T-helper 22 cell (primary cell): ENCODE measurements around the gene NCOA1.
"Not testable (repeated sequence)": the region's sequence is repeated elsewhere in the genome, so short reads cannot be mapped to it uniquely, and the experiment has no call there.

Experiments
- DNase-seq: peaks from one replicate; pipeline ENCODE4 v3.0.0-alpha.2; 2020; ENCODE audit warnings: low read depth

Gene NCOA1

GRCh38 chr2:24579053-24579803 lies 88.2 kb downstream of the NCOA1 start:
- DNase-seq = no peak

DNA sequence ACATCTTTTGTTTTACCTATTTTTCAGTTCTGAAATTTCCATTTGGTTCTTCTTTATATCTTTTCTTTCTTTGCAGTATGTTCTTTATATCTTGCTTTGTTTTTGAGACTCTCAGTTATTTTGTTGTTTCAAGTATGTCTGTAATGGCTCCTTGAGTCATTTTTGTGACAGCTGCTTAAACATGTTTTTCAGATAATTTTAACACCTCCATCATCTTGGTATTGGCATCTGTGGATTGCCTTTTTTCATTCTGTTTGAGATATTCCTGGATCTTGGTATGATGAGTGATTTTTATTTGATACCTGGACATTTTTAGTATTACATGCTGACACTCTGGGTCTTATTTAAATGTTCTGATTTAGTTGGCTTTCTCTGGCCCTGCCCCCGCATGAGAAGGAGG lies 89.5 kb downstream of the NCOA1 start:
- DNase-seq = no peak

DNA sequence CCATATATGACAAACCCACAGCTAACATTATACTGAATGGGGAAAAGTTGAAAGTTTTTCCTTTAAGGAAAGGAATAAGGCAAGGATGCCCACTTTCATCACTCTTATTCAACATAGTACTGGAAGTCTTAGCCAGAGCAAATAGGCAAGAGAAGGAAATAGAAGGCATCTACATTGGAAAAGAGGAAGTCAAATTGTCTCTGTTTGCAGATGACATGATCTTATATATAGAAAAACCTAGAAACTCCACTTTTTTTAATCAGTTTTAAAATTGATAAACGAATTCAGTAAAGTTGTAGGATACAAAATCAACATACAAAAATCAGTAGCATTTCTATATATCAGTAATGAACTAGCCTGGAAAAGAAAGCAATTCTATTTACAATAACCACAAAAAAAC lies 90.9 kb downstream of the NCOA1 start:
- not testable (repeated sequence) for DNase-seq

- no peak for DNase-seq
These were observed 95.9 kb downstream of the NCOA1 start for GRCh38 chr2:24586955-24587354.

GRCh38 chr2:24588294-24588693 lies 97.2 kb downstream of the NCOA1 start:
- no peak for DNase-seq

GRCh38 chr2:24592441-24593100 lies 101.5 kb downstream of the NCOA1 start:
- no peak for DNase-seq

DNA sequence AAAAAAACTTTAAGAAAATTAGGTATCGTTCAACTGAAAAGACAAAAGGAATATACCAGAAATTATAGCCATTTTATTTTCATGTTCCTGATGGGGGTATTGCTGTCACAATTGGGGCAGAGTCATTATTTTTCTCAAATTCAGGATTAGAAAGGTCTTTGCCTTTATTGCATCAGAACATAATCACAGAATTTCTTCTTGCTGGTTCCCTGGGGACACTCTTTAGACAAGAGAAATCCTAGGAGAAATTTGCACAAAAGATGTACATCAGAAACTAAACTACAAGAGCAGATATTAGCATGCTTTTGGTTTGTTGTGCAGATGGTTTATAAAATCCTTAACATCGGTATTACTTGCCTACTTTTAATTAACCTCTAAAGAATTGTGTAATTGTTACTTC lies 103.2 kb downstream of the NCOA1 start:
- DNase-seq = no peak

DNA sequence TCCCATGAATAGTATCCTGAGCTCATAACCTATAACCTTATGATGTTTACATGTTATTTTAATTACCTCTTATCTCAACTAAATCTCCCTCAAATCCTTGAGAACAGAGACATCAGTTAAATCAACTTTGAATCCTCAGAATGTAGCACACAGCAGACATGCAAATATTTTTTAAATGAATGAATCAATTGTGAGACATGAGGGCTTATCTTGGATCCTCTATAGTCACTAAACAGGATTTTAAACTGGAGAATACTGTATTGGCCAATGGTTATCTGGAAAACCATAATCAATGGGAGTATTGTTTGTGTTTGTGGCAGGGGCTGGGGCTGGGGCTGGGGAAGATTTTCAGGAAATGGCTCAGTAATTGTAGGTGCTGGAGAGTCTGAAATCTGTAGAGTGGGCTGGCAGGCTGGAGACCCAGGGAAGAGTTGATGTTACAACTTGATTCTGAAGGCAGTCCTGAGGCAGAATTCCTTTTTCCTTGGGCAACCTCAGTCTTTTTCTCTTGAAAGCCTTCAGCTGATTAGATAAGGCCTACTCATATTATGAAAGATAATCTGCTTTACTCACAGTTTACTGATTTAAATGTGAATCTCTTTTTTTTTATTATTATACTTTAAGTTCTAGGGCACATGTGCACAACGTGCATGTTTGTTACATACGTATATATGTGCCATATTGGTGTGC lies 106.3 kb downstream of the NCOA1 start:
- DNase-seq = no peak

DNA sequence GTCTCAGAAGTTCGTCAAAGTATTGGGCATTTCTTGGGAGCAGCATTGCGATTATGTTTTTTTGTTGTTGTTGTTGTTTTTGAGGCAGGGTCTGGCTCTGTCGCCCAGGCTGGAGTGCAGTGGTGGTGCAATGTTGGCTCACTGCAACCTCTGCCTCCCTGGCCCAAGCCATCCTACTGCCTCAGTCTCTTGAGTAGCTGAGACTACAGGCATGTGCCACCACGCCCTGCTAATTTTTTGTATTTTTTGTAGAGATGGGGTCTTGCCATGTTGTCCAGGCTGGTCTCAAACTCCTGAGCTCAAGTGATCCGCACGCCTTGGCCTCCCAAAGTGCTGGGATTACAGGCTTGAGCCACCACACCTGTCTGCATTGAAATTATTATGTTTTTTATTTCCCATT lies 109.1 kb downstream of the NCOA1 start:
- DNase-seq = not testable (repeated sequence)

GRCh38 chr2:24611631-24612030 lies 120.6 kb downstream of the NCOA1 start:
- no peak for DNase-seq

DNA sequence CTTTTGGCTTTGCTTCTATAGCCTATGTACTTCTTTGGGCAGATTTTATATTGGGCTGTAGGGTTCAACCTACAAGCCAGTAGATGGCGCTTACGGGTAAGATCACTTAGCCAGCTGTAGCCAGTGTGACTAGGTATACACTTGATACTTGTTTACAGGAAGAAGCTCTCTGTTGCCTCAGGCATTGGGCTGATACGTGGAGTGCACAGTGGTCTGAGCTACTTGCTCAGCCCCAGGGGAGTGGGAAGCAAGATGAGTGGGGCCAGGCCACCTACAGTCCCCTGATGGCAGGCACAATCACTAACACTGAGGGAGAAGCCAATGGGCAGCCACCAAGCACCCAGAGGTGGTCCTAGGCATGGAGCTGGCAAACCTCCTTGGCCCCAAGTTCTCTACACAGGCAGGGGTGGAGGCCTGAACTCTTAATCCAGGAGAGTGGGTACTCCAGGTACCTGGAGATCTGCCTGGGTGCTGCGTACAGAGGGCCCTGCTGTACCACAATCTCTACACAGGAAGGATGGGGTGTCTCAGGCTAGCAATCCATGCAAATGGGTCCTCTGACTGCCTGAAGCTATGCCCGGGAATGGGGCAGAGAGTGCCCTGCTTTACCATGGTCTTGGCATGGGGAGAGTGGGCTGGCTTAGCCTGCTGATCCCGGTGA lies 122.2 kb downstream of the NCOA1 start:
- DNase-seq = peak; percentile 0

GRCh38 chr2:24616616-24617015 lies 125.6 kb downstream of the NCOA1 start:
- DNase-seq = no peak

DNA sequence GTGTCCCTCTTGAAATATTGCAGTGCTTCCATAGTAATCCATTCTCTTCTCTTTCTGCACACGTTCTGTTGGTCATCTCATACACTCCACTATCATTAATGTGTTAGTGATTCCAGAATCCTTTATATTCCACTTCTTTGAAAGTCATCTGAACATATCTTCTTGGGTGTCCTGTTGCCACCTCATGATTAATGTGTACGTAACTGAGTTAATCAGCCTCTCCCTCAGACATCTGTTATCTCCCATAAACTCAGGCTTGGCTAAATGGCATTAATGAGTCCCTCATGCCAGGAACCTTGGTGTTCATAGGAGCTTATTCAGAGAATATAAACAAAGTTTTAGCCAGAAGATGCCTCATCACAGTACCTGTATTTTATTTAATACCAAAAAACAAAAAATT lies 126.4 kb downstream of the NCOA1 start:
- no peak for DNase-seq

DNA sequence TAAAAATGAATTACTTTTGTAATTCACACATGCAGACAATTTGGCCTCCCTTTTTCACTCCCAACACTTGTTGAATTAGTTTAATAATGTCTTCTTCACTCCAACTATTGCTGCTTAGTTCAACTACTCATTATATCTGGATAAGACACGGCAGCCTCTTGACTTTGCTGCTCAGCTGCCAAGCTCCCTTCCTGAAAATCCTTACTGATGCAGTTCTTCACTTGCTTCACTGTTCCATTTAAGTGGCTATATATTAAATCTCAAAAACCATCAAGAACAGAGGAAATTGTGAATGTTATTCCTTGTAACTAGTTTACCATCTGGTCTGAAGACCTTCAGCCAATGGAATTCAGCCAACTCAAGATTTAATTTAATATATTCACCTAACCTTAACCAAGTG lies 127.1 kb downstream of the NCOA1 start:
- no peak for DNase-seq

DNA sequence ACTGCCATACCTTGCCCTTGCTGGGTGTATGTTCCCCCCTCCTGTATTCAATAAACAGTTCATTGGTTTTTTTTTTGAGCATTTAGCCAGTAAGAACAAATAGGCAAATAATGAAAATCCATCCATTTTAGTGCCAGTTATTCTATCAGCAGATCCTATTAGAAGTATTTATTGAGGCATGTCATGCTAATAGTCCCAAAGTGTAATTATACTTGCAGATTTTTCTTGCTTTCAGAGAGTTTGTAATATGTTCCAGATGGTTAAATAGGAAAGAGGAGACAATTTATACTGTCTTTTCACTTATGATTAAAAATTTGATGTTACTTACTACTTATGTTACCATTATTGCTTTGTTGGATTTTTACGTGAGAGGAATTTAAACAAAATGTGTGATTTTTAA lies 127.6 kb downstream of the NCOA1 start:
- no peak for DNase-seq

DNA sequence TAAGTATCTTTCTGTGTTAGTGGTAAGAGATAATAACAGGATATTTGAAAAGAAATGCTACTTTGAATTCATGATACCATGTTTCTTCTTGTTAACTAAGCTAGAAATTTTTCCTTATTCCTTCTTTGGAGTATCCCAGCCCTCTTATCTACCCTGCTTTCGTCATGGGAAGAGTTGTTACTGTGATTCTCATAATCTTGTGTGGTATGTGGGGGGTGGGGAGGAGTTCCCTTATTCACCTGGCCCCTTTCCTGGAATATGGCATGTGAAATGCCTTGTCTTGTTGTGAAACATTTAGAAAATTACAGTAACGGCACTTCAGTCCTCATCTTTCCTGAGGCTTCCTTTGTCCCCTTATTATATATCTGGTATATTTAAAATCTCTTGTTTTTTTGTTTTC lies 129.9 kb downstream of the NCOA1 start:
- DNase-seq = no peak

DNA sequence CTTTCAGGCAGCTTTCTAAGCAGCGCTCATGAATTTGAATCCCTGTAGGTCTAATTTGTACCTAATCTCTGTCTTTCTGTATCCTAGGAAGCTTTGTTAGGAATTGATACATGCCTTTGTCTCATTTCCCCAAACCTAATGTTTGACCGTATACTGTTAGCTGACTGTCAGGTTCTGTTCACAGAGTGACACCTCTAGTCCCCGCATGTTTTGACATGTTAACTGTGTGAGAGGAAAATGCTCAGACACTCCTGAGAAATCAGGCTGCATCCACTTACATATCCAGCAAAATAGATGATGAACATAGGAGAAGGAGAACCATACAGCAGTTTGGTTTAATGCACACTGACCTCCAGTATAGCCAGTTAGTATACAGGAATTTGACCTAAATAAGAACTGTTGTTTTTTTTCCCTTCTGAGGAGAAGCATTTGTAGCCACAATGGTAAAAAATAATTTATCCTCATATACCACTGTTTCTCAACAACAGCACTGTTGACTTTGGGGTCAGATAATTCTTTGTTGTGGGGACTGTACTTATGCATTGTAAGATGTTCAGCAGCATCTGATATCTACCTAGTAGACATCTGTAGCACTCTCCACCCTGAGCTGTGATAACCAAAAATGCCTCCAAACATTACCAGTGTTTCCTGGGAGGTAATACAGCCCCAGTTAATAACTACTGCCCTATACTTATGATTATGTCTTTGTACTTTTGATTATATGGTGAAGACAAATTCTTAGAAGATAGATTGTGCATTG lies 130.9 kb downstream of the NCOA1 start:
- no peak for DNase-seq

GRCh38 chr2:24623535-24623934 lies 132.5 kb downstream of the NCOA1 start:
- no peak for DNase-seq

DNA sequence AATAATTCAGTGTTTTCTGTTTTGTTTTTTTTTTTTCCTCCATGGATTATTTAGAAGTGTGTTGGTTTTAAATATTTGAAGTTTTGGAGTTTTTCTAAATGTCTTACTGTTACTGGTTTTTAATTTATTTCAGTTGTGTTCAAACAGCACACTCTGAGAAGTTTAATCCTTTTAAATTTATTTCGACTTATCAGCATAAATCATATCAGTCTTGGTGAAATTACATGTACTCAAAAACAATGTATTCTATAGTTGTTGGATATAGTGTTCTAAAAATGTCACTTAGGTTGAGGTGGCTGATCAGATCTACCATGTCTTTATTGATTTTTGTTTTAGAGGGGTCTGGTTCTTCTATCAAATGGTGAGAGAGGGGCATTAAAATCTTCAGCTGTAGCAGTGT lies 134.7 kb downstream of the NCOA1 start:
- DNase-seq = no peak

GRCh38 chr2:24626131-24626530 lies 135.1 kb downstream of the NCOA1 start:
- no peak for DNase-seq

GRCh38 chr2:24628746-24629145 lies 137.7 kb downstream of the NCOA1 start:
- no peak for DNase-seq

- no peak for DNase-seq
These were observed 141.1 kb downstream of the NCOA1 start for GRCh38 chr2:24632172-24632571.
